K562 (cell line): ENCODE data around the gene ABHD14A. TPM values are rescaled to one million over a fixed set of nuclear protein-coding genes. Genes with fewer than 3 reads are reported as not detected.

Experiments
- ATAC-seq: fragments of 200-7000 bp; cut with Tn5 transposase; 3 replicates; pipeline ENCODE4 v1.9.1; 2020; ENCODE audit warnings: moderate library complexity
- BruUV-seq: library from RNA; stranded (reverse); fragments of 400-500 nt; replicated peaks from 2 replicates; lab custom pipeline; 2021; lab: Mats Ljungman, UMichigan
- CTCF ChIA-PET: fragments of 300-600 bp; formaldehyde crosslinking; extraction: SDS; loops from one replicate; lab custom pipeline; 2021; ENCODE audit warnings: low intra/inter-chr PET ratio; lab: Yijun Ruan, JAX
- POLR2A ChIA-PET: fragments of 300-600, 350-650 bp; sonication (Branson Sonifier 250); formaldehyde crosslinking; extraction: SDS; loops from one replicate; lab custom pipeline; 2021; ENCODE audit warnings: antibody characterized with exemption, inconsistent platforms; lab: Yijun Ruan, JAX
- DNase-seq, 4 experiments: peaks; one replicate each; pipeline versions ENCODE4 v3.0.0 to v3.0.0-alpha.2; 2011 to 2018; ENCODE audit warnings: low spot score in 3 of 4, mixed read lengths in 3 of 4; ENCODE audit errors: extremely low read depth in 1 of 4
- FAIRE-seq: peaks from 2 replicates; lab custom pipeline; 2011; peaks lifted over from hg19 to GRCh38; lab: Jason Lieb, UNC
- H2AFZ ChIP-seq: 2 replicates; pipeline ENCODE4 v1.6.0; 2011; ENCODE audit warnings: low read depth, low read length, control low read depth, inconsistent platforms
- H3K27ac ChIP-seq: fragments of 200-600 bp; 3 replicates; pipeline ENCODE4 v1.8.0; 2011; ENCODE audit warnings: low read depth, mild to moderate bottlenecking, control low read depth, inconsistent platforms, low read length, moderate library complexity, mixed read lengths; ENCODE audit errors: extremely low read depth
- H3K27me3 ChIP-seq, 2 experiments: fragments of 300-600 bp in 1 of 2; 2 replicates in 1 of 2; 3 replicates in 1 of 2; pipeline versions ENCODE4 v1.6.0 to v1.8.0; 2011; ENCODE audit warnings: inconsistent platforms in 2 of 2, low read length in 2 of 2, mild to moderate bottlenecking in 1 of 2, mixed read lengths in 1 of 2, moderate library complexity in 1 of 2; ENCODE audit not compliant: control insufficient read depth in 2 of 2, insufficient read depth in 2 of 2
- H3K36me3 ChIP-seq: fragments of 300-600 bp; 3 replicates; pipeline ENCODE4 v1.8.0; 2011; ENCODE audit warnings: mild to moderate bottlenecking, low read length, inconsistent platforms; ENCODE audit not compliant: control insufficient read depth, insufficient read depth
- H3K4me1 ChIP-seq, 2 experiments: fragments of 200-600 bp in 1 of 2; replicated peaks in 1 of 2; 2 replicates in 1 of 2; 3 replicates in 1 of 2; pipeline versions ENCODE4 v1.5.1 to v1.8.0; 2011; ENCODE audit warnings: inconsistent platforms in 2 of 2, low read length in 2 of 2, mild to moderate bottlenecking in 1 of 2, mixed read lengths in 1 of 2, moderate library complexity in 1 of 2; ENCODE audit not compliant: control insufficient read depth in 2 of 2, insufficient read depth in 2 of 2
- H3K4me2 ChIP-seq: 2 replicates; pipeline ENCODE4 v1.6.1; 2011; ENCODE audit warnings: low read length, control low read depth, inconsistent platforms, mixed read lengths; ENCODE audit not compliant: insufficient read depth
- H3K4me3 ChIP-seq: fragments of 200-600 bp; sonication (generic), shearing (Covaris generic); 2 replicates; pipeline ENCODE4 v1.5.1; 2016; ENCODE audit warnings: control low read depth, inconsistent platforms
- H3K79me2 ChIP-seq: fragments of 200-600 bp; 3 replicates; pipeline ENCODE4 v1.8.0; 2011; ENCODE audit warnings: low read length, inconsistent platforms; ENCODE audit not compliant: control insufficient read depth, insufficient read depth
- H3K9ac ChIP-seq, 2 experiments: 2 replicates each; pipeline versions ENCODE4 v1.6.0 to v1.6.1; 2011; ENCODE audit warnings: low read depth in 2 of 2, low read length in 2 of 2, control low read depth in 1 of 2, inconsistent platforms in 1 of 2, mild to moderate bottlenecking in 1 of 2, mixed read lengths in 1 of 2; ENCODE audit not compliant: insufficient read depth in 1 of 2
- H3K9me1 ChIP-seq: one replicate; pipeline ENCODE4 v1.6.0; 2011; ENCODE audit warnings: inconsistent platforms, mild to moderate bottlenecking, low read length, moderate library complexity; ENCODE audit not compliant: control insufficient read depth, insufficient read depth
- H3K9me3 ChIP-seq: replicated peaks from 2 replicates; pipeline ENCODE4 v1.5.1; 2011; ENCODE audit warnings: low read depth, low read length, inconsistent platforms; ENCODE audit not compliant: control insufficient read depth, insufficient read depth
- H4K20me1 ChIP-seq: replicated peaks from 2 replicates; pipeline ENCODE4 v1.6.1; 2011; ENCODE audit warnings: low read length, inconsistent platforms, mixed read lengths; ENCODE audit not compliant: control insufficient read depth, insufficient read depth
- BRD4 ChIP-seq: fragments of 200-600 bp; sonication (generic); IDR thresholded peaks from 2 replicates; pipeline ENCODE4 v1.6.1; 2017; ENCODE audit warnings: inconsistent platforms
- HCFC1 ChIP-seq: IDR thresholded peaks from 2 replicates; pipeline ENCODE4 v1.6.1; 2012; ENCODE audit warnings: low read depth, low read length, improper control_type of control experiment
- HNRNPK ChIP-seq: fragments of 200-400 bp; formaldehyde crosslinking; IDR thresholded peaks from one replicate; pipeline ENCODE4 v1.6.1; 2018; ENCODE audit warnings: mild to moderate bottlenecking, low read depth, low read length; ENCODE audit not compliant: poor library complexity, severe bottlenecking
- NCOA4 ChIP-seq: fragments of 450-650 bp; IDR thresholded peaks from 2 replicates; pipeline ENCODE4 v1.6.1; 2018; ENCODE audit warnings: mild to moderate bottlenecking; ENCODE audit not compliant: partially characterized antibody
- NFIX ChIP-seq: fragments of 250-450 bp; sonication (Bioruptor Pico); IDR thresholded peaks from 2 replicates; pipeline ENCODE4 v1.4.0; 2020; ENCODE audit warnings: low read depth, mild to moderate bottlenecking, moderate library complexity
- SMARCA4 ChIP-seq: fragments of 450-650 bp; IDR thresholded peaks from 2 replicates; pipeline ENCODE4 v1.6.1; 2016
- TAF7 ChIP-seq: fragments of 450-650 bp; IDR thresholded peaks from 2 replicates; pipeline ENCODE4 v1.6.1; 2016; ENCODE audit warnings: missing genetic modification characterization, missing compliant biosample characterization
- TAL1 ChIP-seq: fragments of 450-650 bp; IDR thresholded peaks from 2 replicates; pipeline ENCODE4 v1.6.1; 2016; ENCODE audit warnings: mild to moderate bottlenecking
- TRIM28 ChIP-seq: fragments of 450-650 bp; IDR thresholded peaks from 2 replicates; pipeline ENCODE4 v1.6.1; 2017
- ZBTB17 ChIP-seq: fragments of 450-650 bp; formaldehyde crosslinking; IDR thresholded peaks from 2 replicates; pipeline ENCODE4 v1.4.0; 2020; ENCODE audit warnings: mild to moderate bottlenecking
- ZNF184 ChIP-seq: sonication (generic); formaldehyde crosslinking; IDR thresholded peaks from 2 replicates; pipeline ENCODE4 v1.5.0; 2020; ENCODE audit warnings: missing genetic modification reagents
- WGBS: fragments of 100-300 bp; shearing (Covaris generic); methylation state at CpG from one replicate; pipeline ENCODE4 v1.1.6; 2016; ENCODE audit warnings: low coverage, mixed read lengths; ENCODE audit not compliant: insufficient coverage; ENCODE audit errors: missing lambda C conversion rate; 5-methylcytosine and 5-hydroxymethylcytosine counted together
- in situ Hi-C: fragments of 300-500 bp; cut with MboI; formaldehyde crosslinking; loops from 4 replicates; pipeline ENCODE4 v1.15.0; 2018; ENCODE audit warnings: inconsistent platforms, mixed read lengths
- intact Hi-C: fragments of 100-400 bp; cut with micrococcal nuclease; formaldehyde crosslinking; loops from 2 replicates; pipeline ENCODE4 v1.14.2; 2022
- polyA plus RNA-seq, 8 experiments: library from polyadenylated mRNA; depleted of rRNA in 4 of 8; stranded (reverse) in 5 of 8; unstranded in 3 of 8; fragments of >200 nt; fragmentation: Nextera tagmentation in 2 of 8; fragmentation: Illumina TruSeq in 1 of 8; extraction: Ambion mirVana in 2 of 8; extraction: Trizol in 1 of 8; gene quantifications; 2 replicates each; pipeline versions ENCODE4 v1.2.1 to v1.2.3, GENCODE V29; 2011 to 2014; ENCODE audit warnings: inconsistent platforms in 1 of 8, missing spikeins in 1 of 8
- total RNA-seq, 7 experiments: library from RNA; depleted of rRNA in 6 of 7; stranded (reverse); fragments of >200 nt in 6 of 7; fragmentation: Illumina TruSeq in 2 of 7; extraction: Trizol in 2 of 7; gene quantifications; 2 replicates each; pipeline versions ENCODE4 v1.2.1 to v1.2.3, GENCODE V29; 2011 to 2021; ENCODE audit warnings: low replicate concordance in 1 of 7
- TF ChIP-seq, protein P1 (sequence below), 3 experiments: fragments of 200-800 bp in 1 of 3; sonication (Bioruptor generic) in 1 of 3; sonication (generic) in 1 of 3; formaldehyde crosslinking in 1 of 3; IDR thresholded peaks; 2 replicates each; pipeline versions ENCODE4 v1.6.1 to v1.8.0; 2016 to 2022; ENCODE audit warnings: mild to moderate bottlenecking in 2 of 3, missing compliant biosample characterization in 2 of 3, missing genetic modification characterization in 2 of 3, missing genetic modification reagents in 1 of 3

The ABHD14A gene
- total and polyA plus RNA-seq, 9 of the 15 experiments (the other 6 are each of a cell fraction or from before 2014, with no cell fraction given) = 0.90 to 10.5 (median 8.3) TPM

DNA sequence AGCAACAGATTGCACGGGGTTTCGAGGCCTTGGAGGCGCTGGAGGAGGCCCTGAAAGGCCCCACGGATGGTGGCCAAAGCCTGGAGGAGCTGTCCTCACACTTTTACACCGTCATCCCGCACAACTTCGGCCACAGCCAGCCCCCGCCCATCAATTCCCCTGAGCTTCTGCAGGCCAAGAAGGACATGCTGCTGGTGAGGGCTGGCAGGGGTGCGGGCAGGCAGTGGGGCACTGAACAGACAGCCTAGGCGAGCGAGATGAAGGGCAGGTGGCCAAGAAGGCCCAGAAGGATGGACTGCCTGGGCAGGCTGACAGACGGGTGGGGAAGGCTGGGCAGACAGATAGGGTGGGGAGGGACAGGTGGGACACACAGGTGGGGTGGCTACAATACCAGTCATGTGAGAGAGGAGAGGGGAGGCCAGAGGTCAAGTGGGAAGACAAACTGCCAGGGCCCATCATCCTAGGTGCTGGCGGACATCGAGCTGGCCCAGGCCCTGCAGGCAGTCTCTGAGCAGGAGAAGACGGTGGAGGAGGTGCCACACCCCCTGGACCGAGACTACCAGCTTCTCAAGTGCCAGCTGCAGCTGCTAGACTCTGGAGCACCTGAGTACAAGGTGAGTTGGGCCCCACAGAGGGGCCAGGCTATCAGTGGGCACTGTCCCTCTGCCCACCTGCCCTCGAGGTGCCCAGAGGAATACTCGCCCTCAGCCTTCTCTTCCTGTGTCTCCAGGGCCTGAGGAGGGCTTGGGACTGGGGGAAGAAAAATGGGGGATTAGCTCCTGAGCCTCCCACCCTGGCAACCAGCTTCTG lies 29.6 kb upstream of the ABHD14A start:
- H3K27ac ChIP-seq = no peak overlapping the region
- ATAC-seq (no peak), FAIRE-seq (no peak), DNase-seq (no peak)
- in situ Hi-C loops (no loop called here), intact Hi-C loops (no loop called here)
- H3K9ac ChIP-seq = no peak overlapping the region
- H3K4me3 ChIP-seq = no peak overlapping the region
- H3K9me1 ChIP-seq = no peaks in the 10 kb centered on the region
- H4K20me1 ChIP-seq = no peaks in the 10 kb centered on the region
- no peaks in the 10 kb centered on the region for H3K9me3 ChIP-seq
- CTCF ChIA-PET = no interaction called here
- no peak overlapping the region for H2AFZ ChIP-seq
- no peaks in the 10 kb centered on the region for H3K27me3 ChIP-seq
- POLR2A ChIA-PET = interaction anchor here (1.0 to 1.1 kb wide), 2 partner anchors 9 to 24 kb away, joined by 3 read pairs; no protein-coding TSS in a partner anchor
- peaks cover 12 to 28% of the 10 kb centered on the region in 2 experiments; a peak in 4 of 5 replicates for H3K4me1 ChIP-seq
- no peak overlapping the region for H3K4me2 ChIP-seq
- H3K36me3 ChIP-seq = peaks cover 3% of the 10 kb centered on the region; the same call in 1 of the 3 replicates
- TF ChIP-seq NCOA4 = no peak
- no peak for TF ChIP-seq TAF7
- no peak for TF ChIP-seq ZNF184
- TF ChIP-seq BRD4 = no peak
- TF ChIP-seq TAL1 = no peak
- TF ChIP-seq, protein P1, sequence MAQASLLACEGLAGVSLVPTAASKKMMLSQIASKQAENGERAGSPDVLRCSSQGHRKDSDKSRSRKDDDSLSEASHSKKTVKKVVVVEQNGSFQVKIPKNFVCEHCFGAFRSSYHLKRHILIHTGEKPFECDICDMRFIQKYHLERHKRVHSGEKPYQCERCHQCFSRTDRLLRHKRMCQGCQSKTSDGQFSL (CRISPR knock-in tag; IDR thresholded peaks at IDR 0.05) = no peak
- TF ChIP-seq, protein P1 (tag; IDR thresholded peaks at IDR 0.05) = no peak
- no peak for TF ChIP-seq TRIM28
- no peak for TF ChIP-seq NFIX (CRISPR knock-in tag)
- no peak for TF ChIP-seq ZBTB17 (CRISPR knock-in tag)
- TF ChIP-seq HNRNPK = no peak
- TF ChIP-seq HCFC1 = no peak
- TF ChIP-seq SMARCA4 = no peak
- 33% methylated on average over 7 of the region's 18 CpGs for WGBS
- peaks cover 15% of the 10 kb centered on the region for H3K79me2 ChIP-seq
- BruUV-seq = no TSS peak
